NCI-H128 (cell line): ENCODE measurements around the gene CEP350.
"Not testable (repeated sequence)": the region's sequence is repeated elsewhere in the genome, so short reads cannot be mapped to it uniquely, and the experiment has no call there.

ENCODE experiments used
- DNase-seq: peaks from one replicate; lab custom pipeline; 2025; ENCODE audit not compliant: unreplicated experiment; lab: John Stamatoyannopoulos, UW

Gene CEP350

DNA sequence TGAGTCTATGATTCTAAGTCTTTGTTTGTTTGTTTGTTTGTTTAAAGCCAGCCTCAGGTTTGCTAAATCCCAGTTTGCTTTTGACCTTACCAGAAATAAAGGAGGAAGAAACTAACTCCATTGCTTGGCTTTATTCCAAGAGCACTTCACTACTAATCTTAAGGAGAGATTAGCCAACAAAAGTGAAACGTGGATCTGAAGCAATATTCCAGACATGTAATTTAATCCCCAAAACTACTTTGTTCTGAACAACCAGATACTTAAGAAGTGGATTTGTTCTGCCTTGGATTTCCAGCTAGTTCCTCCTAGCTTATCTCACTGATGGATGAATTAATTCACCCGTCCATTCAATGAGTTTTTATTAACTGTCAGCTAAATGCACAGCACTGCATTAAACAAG is 15.9 kb upstream of the CEP350 start:
- no peak for DNase-seq

DNA sequence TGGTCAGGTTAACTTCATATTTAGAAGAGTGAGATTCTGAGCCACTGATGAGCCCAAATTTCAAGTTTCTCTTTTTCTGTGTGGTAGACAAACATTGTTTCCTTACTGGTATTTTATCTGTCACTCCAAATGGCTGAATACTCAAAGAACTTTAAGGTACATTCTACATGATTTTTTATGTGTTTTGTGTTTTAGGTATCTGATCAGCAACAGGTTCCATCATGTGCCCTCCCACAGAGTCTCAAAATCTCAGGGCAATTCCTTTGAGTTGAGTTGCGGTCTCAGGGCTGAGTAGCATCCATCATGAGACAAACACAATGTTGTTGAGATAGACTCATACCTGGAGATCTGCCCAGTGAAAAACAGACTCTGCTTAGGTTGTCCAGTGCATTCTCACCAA is 14.7 kb upstream of the CEP350 start:
- no peak for DNase-seq

DNA sequence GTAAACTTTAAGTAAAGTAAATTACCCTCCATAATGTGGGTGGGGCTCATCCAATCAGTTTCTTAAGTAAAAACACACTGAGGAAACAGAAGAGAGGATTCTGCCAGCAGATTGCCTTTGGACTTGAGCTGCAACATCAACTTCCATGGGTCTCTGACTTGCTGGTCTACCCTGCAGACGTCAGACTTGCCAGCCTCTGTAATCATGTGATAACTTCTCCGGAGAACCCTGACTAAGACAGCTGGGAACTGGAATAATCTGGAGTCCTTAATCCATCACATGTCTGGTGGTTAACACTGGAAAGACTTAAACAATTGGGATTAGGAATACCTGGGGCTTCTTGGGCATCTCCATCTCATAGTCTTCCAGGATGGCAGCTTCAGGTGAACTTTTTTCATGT is 13.2 kb upstream of the CEP350 start:
- DNase-seq = no peak

DNA sequence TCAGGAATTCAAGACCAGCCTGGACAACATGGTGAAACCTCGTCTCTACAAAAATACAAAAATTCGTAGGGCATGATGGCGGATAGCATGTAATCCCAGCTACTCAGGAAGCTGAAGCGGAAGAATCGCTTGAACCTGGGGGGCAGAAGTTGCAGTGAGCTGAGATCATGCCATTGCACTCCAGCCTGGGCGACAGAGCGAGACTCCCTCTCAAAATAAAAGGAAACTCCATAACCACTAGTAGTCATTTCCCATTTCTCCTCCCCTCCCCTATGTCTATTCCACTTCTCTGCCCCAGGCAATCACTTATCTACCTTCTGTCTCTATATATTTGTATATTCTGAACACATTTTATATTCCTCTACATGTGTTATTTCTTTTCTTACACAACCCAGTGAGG is 4.0 kb upstream of the CEP350 start:
- DNase-seq = no peak

DNA sequence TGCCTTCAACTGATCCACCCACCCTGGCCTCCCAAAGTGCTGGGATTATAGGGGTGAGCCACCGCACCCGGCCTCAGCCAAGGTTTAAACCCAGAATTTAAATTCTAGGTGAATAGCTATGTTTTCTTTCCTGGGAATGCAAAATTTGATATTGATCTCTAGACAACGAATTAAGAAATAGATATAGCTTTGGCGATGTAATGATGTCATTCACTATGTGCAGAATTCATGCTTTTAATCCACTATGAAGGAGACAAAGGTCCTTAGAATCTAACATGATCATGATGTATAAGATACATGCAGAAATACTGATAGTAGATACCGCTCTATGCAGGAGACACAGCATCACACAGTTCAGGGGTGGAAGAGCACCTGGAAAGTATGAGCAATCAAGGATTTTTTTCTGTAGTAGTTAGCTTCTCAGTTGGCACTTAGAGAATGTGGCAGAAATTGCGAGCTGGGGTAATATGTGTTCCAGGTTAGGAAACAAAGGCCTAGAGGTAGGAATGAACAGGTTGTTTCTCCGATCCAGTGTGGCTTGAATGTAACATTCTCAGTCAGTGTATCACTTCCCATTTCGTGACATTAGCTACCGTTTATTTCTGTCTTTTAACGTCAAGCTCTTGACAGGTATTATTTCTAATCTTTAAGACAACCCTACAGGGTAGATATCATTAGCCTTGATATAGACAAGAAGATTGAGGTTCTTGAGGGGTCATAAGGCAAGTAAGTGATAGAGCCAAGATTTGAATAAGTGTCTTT is 3.0 kb upstream of the CEP350 start:
- no peak for DNase-seq

DNA sequence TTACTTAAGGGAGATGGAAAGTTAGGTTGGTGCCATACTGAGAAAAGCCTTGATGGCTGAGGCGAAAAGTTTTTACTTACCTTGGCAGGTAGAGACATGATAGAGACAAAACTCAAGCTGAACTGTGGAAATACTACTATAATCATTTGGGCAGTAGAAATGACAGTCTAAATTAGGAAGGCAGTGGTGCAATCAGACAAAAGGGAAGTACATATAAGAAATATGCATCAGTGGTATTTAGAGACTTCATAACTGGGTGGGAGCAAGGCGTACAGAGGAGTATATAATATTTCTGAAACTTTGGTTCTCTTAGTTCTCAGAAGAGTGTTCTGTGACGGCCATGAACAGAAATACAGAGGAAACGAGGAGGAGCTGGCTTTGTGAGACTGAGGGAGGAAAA is 2.4 kb upstream of the CEP350 start:
- no peak for DNase-seq

DNA sequence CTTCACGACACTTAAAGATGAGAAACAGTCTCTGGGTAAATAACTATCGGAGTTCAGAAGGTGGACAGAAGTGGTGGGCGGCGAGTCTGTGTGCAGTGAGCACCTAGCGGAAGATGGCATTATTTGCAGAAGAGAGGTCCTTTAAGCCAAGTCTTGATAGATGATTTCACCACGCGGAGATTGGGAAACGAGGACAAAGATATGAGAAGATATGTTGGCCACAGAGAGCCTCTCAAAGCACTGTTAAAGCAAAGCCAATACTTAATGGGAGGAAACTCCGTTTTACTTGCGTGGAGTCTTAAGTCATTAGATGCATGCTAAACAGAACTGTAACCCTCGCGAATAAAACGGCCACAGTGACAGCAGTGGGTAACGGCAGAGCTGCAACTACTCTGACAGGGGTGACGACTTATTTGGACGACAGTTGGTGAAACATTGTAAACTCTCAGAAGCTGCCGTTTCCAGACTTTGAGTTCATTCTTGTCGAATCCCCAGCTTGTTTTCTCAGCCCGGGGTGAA is 577 bp upstream of the CEP350 start:
- peak; percentile 46 for DNase-seq

DNA sequence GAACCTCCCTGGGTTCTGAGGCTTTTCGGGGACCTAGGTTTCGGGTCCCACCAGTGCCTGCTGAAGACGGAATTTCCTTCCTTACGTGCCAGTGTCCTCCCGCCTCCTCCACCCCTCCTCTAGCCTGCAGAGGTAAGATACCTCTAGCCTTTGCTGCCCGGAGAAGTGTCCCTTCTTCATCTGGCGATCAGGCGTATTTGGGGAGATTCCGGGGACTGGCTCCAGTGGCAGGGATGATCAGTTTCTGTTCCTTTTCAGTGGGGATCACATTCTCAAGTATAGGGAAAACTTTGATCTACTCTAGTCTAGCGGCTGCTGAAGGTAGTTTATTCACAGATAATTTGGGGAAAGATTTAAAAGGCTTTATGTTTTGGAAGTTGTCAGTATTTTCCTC is 674 bp downstream of the CEP350 start:
- peak; percentile 33 for DNase-seq

DNA sequence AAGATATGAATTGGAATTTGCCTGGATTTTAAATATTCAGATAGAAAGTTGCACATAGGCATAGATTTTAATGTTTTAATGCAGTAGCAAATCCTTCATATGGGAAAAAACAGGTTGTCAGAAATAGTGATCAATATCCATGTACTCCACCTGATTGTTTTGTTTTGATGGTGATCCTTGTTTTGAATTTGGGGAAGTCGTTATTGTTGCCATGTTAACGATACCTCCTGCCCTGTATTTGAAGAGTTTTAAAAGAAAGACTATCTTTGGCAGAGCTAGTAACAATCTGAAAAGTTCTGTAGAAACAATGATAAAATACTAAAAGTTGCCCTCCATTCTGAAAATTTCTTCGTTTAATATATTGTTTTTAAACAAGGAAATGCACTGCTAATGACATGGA is 1.1 kb downstream of the CEP350 start:
- no peak for DNase-seq

DNA sequence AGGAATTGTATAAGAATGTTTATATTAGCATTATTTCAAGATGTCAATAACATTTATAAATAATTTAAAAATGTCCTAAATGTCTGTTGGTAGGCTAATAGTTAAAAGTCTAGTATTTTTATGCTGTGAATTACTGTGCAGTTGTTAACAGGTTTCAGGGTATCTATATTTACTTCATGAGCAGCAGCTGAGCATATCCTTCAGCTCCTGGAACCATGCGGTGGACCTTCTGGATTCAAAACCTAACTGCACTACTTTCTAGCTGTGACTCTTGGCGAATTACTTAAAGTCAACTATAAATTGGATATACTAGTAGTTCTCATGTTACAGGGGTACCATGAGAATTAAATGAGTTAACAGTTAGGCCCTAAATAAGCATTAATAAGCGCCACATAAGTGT is 3.7 kb downstream of the CEP350 start:
- DNase-seq = no peak

DNA sequence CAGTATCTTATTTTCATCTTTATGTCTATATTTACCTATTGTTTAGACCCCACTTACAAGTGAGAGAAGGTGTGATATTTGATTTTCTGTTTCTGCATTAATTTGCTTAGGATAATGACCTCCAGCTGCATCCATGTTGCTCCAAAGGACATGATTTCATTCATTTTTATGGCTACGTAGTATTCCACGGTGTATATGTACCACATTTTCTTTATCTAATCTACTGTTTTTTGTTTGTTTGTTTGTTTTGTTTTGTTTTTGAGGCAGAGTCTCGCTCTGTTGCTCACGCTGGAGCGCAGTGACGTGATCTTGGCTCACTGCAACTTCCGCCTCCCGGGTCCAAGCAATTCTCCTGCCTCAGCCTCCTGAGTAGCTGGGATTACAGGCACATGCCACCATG is 7.6 kb downstream of the CEP350 start:
- not testable (repeated sequence) for DNase-seq

DNA sequence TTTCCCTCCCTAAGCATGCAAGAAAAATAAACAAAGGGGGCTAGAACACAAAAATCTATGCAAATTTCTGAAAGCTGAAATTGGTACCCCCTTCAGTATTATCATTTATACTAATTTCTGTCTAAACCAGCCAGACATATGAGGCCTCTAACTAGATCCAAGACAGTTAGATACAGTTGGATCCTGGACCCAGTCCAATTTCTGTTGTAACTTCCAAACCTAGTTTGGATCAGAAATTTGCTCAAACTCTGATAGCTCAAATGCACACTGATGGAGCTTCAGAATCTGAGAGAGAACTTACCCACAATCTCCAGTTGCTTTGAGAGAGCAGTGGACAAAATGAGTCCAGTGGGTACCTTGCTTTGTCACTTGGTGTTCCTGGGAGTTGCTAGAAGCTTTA is 11.9 kb downstream of the CEP350 start:
- DNase-seq = no peak

DNA sequence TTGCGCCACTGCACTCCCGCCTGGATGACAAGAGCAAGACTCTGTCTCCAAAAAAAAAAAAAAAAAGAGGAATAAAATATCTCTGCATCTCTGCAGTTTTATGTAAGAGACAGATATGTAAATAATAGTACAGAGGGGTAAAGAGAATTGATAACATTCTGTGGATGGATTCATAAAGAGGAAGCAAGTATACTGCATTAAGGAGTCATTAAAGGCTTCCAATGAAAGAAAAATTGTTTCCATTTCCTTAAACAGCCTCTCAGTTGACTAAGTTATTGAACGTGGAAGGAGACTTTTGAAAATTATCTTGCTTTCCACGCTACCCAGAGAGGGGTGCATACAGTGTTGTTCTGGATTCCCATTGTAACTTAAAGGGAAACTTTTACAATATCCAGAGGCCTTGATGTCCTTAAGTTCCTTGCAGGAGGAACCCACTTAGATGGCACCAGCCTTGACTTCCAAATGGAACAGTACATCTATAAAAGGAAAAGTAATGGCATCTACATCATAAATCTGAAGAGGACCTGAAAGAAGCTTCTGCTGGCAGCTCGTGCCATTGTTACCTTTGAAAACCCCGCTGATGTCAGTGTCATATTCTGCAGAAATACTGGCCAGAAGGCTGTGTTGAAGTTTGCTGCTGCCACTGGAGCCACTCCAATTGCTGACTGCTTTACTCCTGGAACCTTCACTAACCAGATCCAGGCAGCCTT is 13.8 kb downstream of the CEP350 start:
- DNase-seq = no peak

DNA sequence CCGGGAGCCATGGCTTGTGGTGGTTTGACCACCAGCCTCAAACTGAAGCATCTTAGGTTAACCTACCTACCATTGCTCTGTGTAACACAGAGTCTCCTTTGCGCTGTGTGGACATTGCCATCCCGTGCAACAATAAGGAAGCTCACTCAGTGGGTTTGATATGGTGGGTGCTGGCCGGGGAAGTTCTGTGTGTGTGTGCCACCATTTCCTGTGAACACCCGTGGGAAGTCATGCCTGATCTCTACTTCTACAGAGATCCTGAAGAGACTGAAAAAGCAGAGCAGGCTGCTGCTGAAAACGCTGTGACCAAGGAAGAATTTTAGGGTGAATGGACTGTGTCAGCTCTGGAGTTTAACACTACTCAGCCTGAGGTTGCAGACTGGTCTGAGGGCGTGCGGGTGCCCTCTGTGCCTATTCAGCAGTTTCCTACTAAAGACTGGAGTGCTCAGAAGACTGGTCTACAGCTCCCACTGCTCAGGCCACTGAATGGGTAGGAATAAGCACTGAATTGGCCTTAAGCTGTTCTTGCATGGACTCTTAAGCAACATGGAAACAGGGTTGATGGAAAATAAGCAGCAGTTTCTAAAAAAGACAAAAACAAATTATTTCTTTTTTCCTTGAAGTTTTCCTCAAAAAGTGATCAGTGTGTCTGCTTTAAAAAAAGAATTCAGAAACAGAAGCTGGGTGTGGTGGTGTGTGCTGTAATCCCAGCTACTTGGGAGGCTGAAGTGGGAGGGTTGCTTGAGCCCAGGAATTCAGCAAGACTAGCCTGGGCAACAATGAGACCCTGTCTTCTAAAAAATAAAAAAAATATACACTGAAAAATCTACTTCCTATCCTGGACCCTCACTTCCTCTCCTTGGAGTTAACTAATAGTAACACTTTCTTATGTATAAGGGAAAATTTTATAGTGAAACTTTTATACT is 14.6 kb downstream of the CEP350 start:
- no peak for DNase-seq

DNA sequence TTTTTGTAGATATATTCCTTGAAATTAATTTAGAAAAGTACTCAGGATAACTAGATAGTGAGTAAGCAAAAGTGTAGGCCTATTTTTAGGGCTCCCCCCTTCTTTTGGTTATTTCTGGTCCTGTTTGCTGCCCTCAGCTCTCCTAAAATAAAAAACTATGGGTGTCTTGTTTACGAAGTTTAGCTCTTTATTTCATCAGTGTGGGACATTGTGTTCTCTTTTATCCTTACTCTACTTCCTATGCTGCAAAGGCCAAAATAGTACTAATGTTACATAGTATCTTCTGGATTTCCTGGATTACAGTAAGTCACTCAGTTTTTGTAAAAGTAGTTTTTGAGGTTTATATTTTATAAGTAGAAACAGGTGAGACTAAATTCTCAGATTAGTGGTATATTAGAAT is 15.4 kb downstream of the CEP350 start:
- DNase-seq = no peak

DNA sequence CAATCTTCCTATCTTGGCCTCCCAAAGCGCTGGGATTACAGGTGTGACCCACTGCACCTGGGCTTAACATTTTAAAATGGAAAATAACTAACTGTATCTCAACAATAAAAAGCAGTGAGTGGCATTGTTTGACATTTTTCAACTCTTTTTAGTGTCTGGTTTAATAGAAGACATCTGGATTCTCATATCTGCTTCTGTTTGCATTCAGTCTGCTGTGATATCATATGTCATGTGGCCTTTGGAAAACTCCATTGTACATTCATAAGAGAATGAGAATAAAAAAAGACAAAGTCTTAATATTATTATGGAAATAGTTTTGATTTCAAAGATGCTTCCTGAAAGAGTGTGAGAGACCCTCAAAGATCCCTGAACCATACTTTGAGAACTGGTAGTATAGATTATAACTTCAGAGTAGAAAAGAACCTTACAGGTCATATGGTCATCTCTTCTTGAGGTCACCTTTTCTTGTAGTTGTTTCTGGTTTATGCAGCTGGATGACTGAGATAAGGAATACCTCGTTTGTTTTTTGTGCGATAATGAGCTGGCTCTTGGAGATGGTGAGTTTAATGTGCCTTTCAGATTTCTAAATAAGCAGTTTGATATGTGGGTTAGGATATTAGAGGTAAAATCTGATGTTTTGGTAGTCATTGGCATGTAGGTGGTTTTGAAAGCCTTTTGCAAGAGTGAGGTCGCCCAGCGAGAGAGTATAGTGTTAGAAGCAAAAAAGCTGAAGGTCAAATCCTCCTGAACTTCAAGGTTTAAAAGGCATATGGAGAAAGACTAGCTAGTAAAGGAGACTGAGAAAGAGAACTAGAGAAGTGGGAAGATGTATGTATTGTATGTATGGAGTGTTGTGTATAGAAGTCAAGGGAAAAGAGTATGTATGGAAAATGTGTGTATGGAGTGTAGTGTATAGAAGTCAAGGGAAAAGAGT is 17.2 kb downstream of the CEP350 start:
- DNase-seq = no peak

DNA sequence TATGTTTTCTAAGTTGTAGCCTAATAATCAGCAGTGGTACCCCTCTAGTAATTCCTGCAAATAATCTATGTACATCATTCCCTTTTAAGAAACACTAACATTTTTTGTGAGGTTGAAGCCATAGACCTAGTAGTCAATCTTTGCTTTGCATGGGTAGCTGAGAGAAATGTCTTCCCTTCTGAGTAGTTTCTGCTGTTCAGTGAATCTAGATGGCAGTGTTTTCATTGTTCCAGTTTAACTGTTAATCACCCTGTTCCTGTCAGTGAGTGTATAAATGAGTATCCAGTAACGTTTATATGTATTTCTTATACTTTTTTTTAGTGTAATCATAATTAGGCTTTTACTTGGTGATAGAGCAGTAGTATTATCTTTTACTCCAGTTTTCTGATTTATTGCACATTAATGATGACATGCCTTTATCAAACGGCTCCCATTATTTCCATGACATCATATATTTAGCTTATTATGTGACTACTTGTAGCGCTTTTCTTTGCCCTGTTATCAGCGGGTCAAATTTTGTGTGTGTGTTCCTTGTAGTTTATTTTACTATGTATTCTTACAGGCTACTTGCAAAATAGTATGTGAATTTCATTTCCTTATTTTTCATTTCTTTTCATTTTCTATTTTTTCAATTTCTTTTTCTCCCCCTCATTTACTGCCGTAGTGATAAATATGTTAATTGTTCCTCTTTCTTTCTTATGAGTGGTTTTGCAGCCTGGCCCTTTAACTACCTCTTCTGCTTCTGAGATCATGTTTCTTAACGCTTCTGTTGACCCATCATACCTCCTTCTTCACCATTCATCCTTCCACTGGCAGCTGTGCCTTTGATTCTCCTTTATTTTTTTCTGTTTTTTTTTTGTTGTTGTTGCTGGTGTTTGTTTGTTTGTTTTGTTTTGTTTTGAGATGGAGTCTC is 18.8 kb downstream of the CEP350 start:
- no peak for DNase-seq

DNA sequence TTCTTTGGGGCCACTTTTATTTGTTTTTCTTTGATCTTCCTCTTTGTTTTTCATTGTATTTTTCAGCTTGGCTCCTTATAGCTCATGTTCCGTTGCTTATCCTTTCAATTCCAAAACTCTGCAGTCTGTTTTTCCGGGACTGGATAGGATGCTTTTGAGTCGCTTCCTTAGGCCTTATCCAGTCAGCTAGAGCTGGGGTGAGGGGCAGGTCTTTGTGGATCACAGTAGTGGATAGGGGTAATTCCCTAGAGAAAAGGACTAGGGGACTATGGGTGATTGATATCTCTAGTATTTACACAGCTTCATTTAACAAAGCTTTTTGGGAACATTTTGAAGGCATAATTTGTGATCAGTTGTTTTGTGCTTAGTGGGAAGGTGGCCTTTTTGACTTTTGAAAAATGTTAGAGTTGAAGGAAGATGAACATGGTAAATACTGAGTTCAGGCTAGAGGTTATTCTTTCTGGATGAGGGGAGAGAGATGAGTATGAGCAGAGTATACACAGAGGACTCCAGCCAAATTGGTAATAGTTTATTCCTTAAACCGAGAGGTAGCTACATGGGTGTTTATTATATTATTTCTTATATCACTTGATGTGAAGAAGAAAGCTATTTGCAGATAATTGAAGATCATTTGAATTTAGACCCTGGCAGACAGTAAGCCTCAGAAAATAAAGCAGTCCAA is 22.5 kb downstream of the CEP350 start:
- DNase-seq = no peak
